H1 (cell line): Measurements from ENCODE around the gene IKZF3. TPM values are rescaled to one million over a fixed set of nuclear protein-coding genes. Genes with fewer than 3 reads are reported as not detected.

Experiments
- TAF1 ChIP-seq: IDR thresholded peaks from 2 replicates; pipeline ENCODE4 v1.6.1; 2011; ENCODE audit warnings: mild to moderate bottlenecking, low read depth, low read length
- polyA plus RNA-seq, 7 experiments: library from polyadenylated mRNA; depleted of rRNA in 3 of 7; stranded (reverse) in 5 of 7; unstranded in 2 of 7; fragments of >200 nt in 5 of 7; fragments of 200-250 nt in 2 of 7; gene quantifications; 1 replicate in 5 of 7; 2 replicates in 1 of 7; 4 replicates in 1 of 7; pipeline versions ENCODE4 v1.2.1 to v1.2.3, GENCODE V29; 2011 to 2013; ENCODE audit warnings: missing spikeins in 2 of 7, mixed read lengths in 2 of 7
- total RNA-seq: library from RNA; stranded (reverse); fragmentation: NEBNext Ultra II Directional; extraction: Animal tissue kit (Norgen Biotek cat#: 25700); gene quantifications from 2 replicates; pipeline ENCODE4 v1.2.1, GENCODE V29; 2021
- TF ChIP-seq, protein P1 (sequence below): fragments of 300-600 bp; sonication (generic); IDR thresholded peaks from 2 replicates; pipeline ENCODE4 v1.7.1; 2012; ENCODE audit warnings: low read length, moderate library complexity, mild to moderate bottlenecking, inconsistent platforms; ENCODE audit not compliant: insufficient replicate concordance
- TF ChIP-seq, protein P2 (sequence below): IDR thresholded peaks from 2 replicates; pipeline ENCODE4 v1.6.1; 2011; ENCODE audit warnings: low read depth, mild to moderate bottlenecking, low read length; ENCODE audit not compliant: insufficient read depth
- TF ChIP-seq, protein P3 (sequence below): IDR thresholded peaks from 2 replicates; pipeline ENCODE4 v1.6.1; 2012; ENCODE audit warnings: inconsistent platforms

Gene IKZF3
- total and polyA plus RNA-seq, 2 of the 8 experiments (the other 6 are each of a cell fraction or from before 2014, with no cell fraction given), result 0.23 to 0.56 TPM

DNA sequence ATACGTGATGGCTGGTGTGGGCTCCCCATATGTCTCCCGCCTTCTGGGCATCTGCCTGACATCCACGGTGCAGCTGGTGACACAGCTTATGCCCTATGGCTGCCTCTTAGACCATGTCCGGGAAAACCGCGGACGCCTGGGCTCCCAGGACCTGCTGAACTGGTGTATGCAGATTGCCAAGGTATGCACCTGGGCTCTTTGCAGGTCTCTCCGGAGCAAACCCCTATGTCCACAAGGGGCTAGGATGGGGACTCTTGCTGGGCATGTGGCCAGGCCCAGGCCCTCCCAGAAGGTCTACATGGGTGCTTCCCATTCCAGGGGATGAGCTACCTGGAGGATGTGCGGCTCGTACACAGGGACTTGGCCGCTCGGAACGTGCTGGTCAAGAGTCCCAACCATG is 139.4 kb downstream of the IKZF3 start (continued):
- TF ChIP-seq, protein P1, sequence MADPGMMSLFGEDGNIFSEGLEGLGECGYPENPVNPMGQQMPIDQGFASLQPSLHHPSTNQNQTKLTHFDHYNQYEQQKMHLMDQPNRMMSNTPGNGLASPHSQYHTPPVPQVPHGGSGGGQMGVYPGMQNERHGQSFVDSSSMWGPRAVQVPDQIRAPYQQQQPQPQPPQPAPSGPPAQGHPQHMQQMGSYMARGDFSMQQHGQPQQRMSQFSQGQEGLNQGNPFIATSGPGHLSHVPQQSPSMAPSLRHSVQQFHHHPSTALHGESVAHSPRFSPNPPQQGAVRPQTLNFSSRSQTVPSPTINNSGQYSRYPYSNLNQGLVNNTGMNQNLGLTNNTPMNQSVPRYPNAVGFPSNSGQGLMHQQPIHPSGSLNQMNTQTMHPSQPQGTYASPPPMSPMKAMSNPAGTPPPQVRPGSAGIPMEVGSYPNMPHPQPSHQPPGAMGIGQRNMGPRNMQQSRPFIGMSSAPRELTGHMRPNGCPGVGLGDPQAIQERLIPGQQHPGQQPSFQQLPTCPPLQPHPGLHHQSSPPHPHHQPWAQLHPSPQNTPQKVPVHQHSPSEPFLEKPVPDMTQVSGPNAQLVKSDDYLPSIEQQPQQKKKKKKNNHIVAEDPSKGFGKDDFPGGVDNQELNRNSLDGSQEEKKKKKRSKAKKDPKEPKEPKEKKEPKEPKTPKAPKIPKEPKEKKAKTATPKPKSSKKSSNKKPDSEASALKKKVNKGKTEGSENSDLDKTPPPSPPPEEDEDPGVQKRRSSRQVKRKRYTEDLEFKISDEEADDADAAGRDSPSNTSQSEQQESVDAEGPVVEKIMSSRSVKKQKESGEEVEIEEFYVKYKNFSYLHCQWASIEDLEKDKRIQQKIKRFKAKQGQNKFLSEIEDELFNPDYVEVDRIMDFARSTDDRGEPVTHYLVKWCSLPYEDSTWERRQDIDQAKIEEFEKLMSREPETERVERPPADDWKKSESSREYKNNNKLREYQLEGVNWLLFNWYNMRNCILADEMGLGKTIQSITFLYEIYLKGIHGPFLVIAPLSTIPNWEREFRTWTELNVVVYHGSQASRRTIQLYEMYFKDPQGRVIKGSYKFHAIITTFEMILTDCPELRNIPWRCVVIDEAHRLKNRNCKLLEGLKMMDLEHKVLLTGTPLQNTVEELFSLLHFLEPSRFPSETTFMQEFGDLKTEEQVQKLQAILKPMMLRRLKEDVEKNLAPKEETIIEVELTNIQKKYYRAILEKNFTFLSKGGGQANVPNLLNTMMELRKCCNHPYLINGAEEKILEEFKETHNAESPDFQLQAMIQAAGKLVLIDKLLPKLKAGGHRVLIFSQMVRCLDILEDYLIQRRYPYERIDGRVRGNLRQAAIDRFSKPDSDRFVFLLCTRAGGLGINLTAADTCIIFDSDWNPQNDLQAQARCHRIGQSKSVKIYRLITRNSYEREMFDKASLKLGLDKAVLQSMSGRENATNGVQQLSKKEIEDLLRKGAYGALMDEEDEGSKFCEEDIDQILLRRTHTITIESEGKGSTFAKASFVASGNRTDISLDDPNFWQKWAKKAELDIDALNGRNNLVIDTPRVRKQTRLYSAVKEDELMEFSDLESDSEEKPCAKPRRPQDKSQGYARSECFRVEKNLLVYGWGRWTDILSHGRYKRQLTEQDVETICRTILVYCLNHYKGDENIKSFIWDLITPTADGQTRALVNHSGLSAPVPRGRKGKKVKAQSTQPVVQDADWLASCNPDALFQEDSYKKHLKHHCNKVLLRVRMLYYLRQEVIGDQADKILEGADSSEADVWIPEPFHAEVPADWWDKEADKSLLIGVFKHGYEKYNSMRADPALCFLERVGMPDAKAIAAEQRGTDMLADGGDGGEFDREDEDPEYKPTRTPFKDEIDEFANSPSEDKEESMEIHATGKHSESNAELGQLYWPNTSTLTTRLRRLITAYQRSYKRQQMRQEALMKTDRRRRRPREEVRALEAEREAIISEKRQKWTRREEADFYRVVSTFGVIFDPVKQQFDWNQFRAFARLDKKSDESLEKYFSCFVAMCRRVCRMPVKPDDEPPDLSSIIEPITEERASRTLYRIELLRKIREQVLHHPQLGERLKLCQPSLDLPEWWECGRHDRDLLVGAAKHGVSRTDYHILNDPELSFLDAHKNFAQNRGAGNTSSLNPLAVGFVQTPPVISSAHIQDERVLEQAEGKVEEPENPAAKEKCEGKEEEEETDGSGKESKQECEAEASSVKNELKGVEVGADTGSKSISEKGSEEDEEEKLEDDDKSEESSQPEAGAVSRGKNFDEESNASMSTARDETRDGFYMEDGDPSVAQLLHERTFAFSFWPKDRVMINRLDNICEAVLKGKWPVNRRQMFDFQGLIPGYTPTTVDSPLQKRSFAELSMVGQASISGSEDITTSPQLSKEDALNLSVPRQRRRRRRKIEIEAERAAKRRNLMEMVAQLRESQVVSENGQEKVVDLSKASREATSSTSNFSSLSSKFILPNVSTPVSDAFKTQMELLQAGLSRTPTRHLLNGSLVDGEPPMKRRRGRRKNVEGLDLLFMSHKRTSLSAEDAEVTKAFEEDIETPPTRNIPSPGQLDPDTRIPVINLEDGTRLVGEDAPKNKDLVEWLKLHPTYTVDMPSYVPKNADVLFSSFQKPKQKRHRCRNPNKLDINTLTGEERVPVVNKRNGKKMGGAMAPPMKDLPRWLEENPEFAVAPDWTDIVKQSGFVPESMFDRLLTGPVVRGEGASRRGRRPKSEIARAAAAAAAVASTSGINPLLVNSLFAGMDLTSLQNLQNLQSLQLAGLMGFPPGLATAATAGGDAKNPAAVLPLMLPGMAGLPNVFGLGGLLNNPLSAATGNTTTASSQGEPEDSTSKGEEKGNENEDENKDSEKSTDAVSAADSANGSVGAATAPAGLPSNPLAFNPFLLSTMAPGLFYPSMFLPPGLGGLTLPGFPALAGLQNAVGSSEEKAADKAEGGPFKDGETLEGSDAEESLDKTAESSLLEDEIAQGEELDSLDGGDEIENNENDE, result no peak
- TF ChIP-seq TAF1, result no peak
- TF ChIP-seq, protein P2, sequence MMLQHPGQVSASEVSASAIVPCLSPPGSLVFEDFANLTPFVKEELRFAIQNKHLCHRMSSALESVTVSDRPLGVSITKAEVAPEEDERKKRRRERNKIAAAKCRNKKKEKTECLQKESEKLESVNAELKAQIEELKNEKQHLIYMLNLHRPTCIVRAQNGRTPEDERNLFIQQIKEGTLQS, result no peak
- TF ChIP-seq, protein P3, sequence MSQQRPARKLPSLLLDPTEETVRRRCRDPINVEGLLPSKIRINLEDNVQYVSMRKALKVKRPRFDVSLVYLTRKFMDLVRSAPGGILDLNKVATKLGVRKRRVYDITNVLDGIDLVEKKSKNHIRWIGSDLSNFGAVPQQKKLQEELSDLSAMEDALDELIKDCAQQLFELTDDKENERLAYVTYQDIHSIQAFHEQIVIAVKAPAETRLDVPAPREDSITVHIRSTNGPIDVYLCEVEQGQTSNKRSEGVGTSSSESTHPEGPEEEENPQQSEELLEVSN, result no peak
